Glutamatergic neuron (in vitro differentiated cells): ENCODE results near the gene MMD. TPM values are rescaled to one million over a fixed set of nuclear protein-coding genes. Genes with fewer than 3 reads are reported as not detected.
"Not testable (repeated sequence)": the region's sequence is repeated elsewhere in the genome, so short reads cannot be mapped to it uniquely, and the experiment has no call there.

Experiments used
- DNase-seq: peaks from one replicate; pipeline ENCODE4 v3.0.0; 2022
- H3K27ac Mint-ChIP-seq: one replicate; pipeline ENCODE4 v1.8.0; 2020; ENCODE audit warnings: mild to moderate bottlenecking, mixed read lengths, inconsistent platforms; ENCODE audit not compliant: unreplicated experiment
- H3K27me3 Mint-ChIP-seq: one replicate; pipeline ENCODE4 v1.8.0; 2020; ENCODE audit warnings: mild to moderate bottlenecking, moderate library complexity, mixed read lengths, inconsistent platforms; ENCODE audit not compliant: unreplicated experiment
- H3K36me3 Mint-ChIP-seq: one replicate; pipeline ENCODE4 v1.8.0; 2020; ENCODE audit warnings: mild to moderate bottlenecking, mixed read lengths, inconsistent platforms; ENCODE audit not compliant: unreplicated experiment
- H3K4me1 Mint-ChIP-seq: one replicate; pipeline ENCODE4 v1.8.0; 2020; ENCODE audit warnings: mild to moderate bottlenecking, low read depth, mixed read lengths, inconsistent platforms; ENCODE audit not compliant: unreplicated experiment
- H3K4me3 Mint-ChIP-seq: one replicate; pipeline ENCODE4 v1.8.0; 2020; ENCODE audit warnings: mild to moderate bottlenecking, mixed read lengths, inconsistent platforms; ENCODE audit not compliant: unreplicated experiment
- H3K9me3 Mint-ChIP-seq: one replicate; pipeline ENCODE4 v1.8.0; 2020; ENCODE audit warnings: mild to moderate bottlenecking, moderate library complexity, mixed read lengths, inconsistent platforms; ENCODE audit not compliant: unreplicated experiment
- CTCF ChIP-seq: fragments of 200-600 bp; sonication (generic); IDR thresholded peaks from one replicate; pipeline ENCODE4 v1.5.0; 2021; ENCODE audit not compliant: partially characterized antibody, unreplicated experiment
- total RNA-seq: library from RNA; stranded (reverse); fragmentation: NEBNext Ultra II Directional; extraction: Animal tissue kit (Norgen Biotek cat#: 25700); gene quantifications from one replicate; pipeline ENCODE4 v1.2.1, GENCODE V29; 2021; ENCODE audit not compliant: unreplicated experiment

The MMD gene
- total RNA-seq, 1 donor from 2014 or later = 60.6 TPM

GRCh38 chr17:55433029-55433628 is 11.5 kb upstream of the MMD start:
- no peak for TF ChIP-seq CTCF
- H3K4me3 Mint-ChIP-seq = no peak overlapping the region

GRCh38 chr17:55432358-55433028 is 10.9 kb upstream of the MMD start:
- Mint-ChIP-seq H3K36me3 (no peaks in the 10 kb centered on the region), H3K4me3 (no peak overlapping the region), H3K27me3 (peaks cover 1% of the 10 kb centered on the region), H3K4me1 (peaks cover 19% of the 10 kb centered on the region), H3K27ac (no peak overlapping the region), H3K9me3 (peaks cover 2% of the 10 kb centered on the region)
- no peak for TF ChIP-seq CTCF
- DNase-seq = no peak

More at GRCh38 chr17:55433029-55433628, 11.5 kb upstream of the MMD start:
- no peak overlapping the region for H3K27ac Mint-ChIP-seq
- H3K27me3 Mint-ChIP-seq = peaks cover 1% of the 10 kb centered on the region
- no peak for DNase-seq
- peaks cover 21% of the 10 kb centered on the region for H3K4me1 Mint-ChIP-seq
- peaks cover 2% of the 10 kb centered on the region for H3K9me3 Mint-ChIP-seq
- no peaks in the 10 kb centered on the region for H3K36me3 Mint-ChIP-seq

GRCh38 chr17:55431914-55432313 is 10.3 kb upstream of the MMD start:
- DNase-seq, H3K9me3 Mint-ChIP-seq, H3K27ac Mint-ChIP-seq, H3K27me3 Mint-ChIP-seq, H3K36me3 Mint-ChIP-seq, H3K4me3 Mint-ChIP-seq: not testable (repeated sequence)
- H3K4me1 Mint-ChIP-seq = peaks cover 15% of the 10 kb centered on the region

DNA sequence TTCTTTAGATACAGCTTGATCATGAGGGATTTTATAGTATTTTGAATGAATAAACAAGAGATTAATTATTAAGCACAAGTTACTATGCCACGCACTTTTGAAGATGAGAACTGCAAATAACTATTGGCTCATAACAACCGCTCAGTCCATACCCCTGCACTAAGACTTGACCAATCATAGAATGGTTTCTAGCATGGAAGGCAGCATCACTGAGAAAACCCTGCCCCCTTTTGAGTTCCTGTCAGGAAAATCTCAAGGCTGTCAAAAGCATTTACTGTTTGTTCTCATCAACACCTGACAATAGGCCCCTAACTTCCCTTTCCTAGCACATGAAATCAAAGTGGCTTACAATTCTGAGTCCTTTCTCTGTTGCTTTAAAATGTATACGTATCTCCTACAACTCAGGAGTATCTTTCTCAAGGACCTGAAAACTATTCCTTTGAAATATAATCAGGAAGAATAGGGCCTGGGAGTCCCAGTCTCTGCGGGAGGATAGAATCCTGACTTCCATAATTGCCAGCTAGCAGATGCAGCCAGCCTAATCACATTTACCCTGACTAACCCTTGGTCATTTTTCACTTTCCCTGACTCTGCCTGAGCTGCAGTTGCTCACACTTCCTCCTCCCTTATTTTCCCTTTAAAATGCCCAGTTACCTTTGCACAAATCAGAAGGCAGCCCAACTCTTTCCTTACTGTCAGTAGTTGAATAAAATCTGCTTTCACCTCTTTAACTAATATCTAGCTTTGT is 9.1 kb upstream of the MMD start:
- DNase-seq = no peak
- Mint-ChIP-seq H3K4me3 (no peak overlapping the region), H3K27ac (no peak overlapping the region), H3K4me1 (peaks cover 7% of the 10 kb centered on the region), H3K9me3 (peaks cover 2% of the 10 kb centered on the region), H3K36me3 (no peaks in the 10 kb centered on the region), H3K27me3 (peaks cover 1% of the 10 kb centered on the region)
- TF ChIP-seq CTCF = no peak

GRCh38 chr17:55427587-55427882 is 5.9 kb upstream of the MMD start:
- Mint-ChIP-seq H3K36me3 (no peaks in the 10 kb centered on the region), H3K27ac (no peak overlapping the region), H3K4me3 (no peak overlapping the region), H3K27me3 (peaks cover 3% of the 10 kb centered on the region), H3K4me1 (no peaks in the 10 kb centered on the region), H3K9me3 (peaks cover 4% of the 10 kb centered on the region)
- no peak for DNase-seq
- no peak for TF ChIP-seq CTCF
